PC-9 (cell line): ENCODE data around the gene YRDC.

ENCODE experiments used
- CTCF ChIP-seq: fragments of 200-600 bp; sonication (generic); conservative IDR thresholded peaks from 2 replicates; pipeline ENCODE4 v1.6.1; 2017; ENCODE audit warnings: mixed run types, antibody characterized with exemption, mild to moderate bottlenecking, moderate library complexity
- EZH2 ChIP-seq: fragments of 200-600 bp; sonication (generic); IDR thresholded peaks from 2 replicates; pipeline ENCODE4 v1.8.0; 2017; ENCODE audit warnings: antibody characterized with exemption, low read depth

- TF ChIP-seq CTCF (no peak), EZH2 (no peak)
Observed at GRCh38 chr1:37793773-37794371, 14.1 kb downstream of the YRDC start, which contains the start of gene MANEAL.
